ENCODE measurements around the gene KAZALD1.

KAZALD1 gene

DNA sequence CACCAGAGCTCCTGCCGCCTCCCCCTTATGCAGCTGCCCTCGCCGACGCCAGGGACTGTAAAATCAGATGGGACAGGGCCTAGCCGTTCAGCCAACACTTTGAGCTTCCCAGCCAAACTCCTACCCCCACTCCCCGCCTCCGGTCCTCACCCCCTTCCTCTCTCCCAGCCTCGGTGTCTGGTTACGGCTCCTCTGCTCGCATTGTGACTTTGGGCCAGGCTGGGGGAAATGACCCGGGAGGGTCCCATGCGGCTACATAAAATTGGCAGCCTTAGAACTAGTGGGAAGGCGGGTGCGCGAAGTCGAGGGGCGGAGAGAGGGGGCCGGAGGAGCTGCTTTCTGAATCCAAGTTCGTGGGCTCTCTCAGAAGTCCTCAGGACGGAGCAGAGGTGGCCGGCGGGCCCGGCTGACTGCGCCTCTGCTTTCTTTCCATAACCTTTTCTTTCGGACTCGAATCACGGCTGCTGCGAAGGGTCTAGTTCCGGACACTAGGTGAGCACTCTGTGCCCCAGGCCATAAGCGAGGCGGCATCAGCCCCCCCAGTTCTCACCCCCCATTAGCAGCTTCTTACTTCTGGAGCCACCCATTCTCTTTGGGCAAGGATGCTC lies at the start of gene KAZALD1:
KAZALD1 (plus strand) TSS at position 366 of the 608 bp plus-strand sequence. CDS start 604 bp downstream, outside the sequence.
- no peak for DNase-seq

GRCh38 chr10:101012525-101013364 lies 49.0 kb upstream of the KAZALD1 start:
- DNase-seq, result peak; percentile 96

DNA sequence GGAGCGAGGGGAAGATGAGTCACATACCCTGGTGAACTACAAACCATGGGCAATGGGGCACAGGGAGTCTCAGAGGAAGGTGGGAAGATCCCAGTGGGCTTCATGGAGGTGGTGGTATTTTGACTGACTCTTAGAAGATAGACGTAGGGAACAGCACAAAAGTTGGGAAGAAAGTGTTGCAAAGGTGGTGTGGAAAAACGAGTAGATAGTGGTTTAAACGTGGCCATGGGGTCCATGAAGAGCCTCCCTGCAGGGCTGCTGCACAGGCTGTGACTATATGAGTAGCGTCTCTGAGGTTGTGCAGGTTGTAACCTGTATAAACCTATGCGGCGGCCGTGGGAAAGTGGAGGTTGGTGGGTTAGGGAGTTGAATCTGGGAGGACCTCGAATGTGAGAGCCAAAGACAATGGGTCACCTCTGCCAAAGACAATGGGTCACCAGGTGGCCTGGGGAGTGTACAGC lies 48.4 kb upstream of the KAZALD1 start:
- no peak for DNase-seq

- DNase-seq, result peak; percentile 85
Measured at GRCh38 chr10:101014230-101014884, 47.4 kb upstream of the KAZALD1 start.

DNA sequence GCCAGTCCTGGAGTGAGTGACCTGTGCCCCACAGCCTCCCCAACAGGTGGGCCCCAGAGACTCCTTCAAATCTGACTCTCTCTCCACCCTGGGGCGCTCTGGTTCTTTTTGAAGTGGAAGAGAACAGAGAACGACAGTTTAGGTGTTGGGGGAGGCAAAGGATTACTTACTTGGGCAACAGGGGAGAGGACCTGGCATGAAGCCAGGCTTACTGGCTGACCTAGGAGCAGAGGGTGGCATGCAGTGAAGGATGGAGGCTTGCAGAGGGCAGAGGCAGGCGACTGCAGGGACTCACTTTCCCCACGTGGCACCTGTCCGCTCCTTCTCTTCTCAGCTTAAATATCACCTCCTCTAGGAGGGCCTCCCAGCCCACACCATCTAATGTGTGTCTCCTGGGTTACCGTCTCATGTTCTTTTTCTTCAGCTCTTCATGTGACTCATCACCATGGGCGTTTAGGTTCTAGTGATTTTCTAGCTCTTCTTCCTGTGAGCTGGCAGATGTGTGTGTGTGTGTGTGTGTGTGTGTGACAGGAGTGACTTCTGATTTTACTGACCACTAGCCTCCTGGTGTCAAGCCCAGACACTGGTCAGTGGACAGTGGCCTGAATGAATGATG lies 46.7 kb upstream of the KAZALD1 start:
- DNase-seq, result peak; percentile 35

- DNase-seq, result no peak
Measured at GRCh38 chr10:101015582-101015973, 46.2 kb upstream of the KAZALD1 start.

GRCh38 chr10:101016814-101017213 lies 45.0 kb upstream of the KAZALD1 start:
- no peak for DNase-seq

DNA sequence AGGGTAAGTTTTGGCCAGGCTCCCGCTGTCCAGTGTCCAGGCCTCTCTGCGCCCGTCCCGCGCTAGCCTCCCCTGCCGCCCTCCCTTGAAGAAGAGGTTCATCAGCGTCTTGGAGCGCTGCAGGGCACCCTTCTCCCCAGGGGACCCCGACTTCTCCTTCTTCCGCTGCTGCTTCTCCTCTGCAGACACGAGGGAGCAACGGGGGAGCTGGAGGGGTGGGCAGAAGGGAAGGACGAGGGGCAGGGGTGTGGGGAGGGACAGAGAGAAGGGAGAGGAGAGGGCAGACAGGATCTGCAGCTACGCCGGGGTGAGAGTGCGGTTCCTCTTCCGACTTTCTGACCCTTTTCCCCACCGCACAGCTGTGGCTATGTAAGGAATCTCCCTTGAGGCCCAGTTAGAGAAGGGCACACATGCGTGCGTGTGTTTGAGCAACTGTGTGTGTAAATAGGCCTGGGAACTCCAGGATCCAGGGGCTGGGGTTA lies 43.6 kb upstream of the KAZALD1 start:
- no peak for DNase-seq

DNA sequence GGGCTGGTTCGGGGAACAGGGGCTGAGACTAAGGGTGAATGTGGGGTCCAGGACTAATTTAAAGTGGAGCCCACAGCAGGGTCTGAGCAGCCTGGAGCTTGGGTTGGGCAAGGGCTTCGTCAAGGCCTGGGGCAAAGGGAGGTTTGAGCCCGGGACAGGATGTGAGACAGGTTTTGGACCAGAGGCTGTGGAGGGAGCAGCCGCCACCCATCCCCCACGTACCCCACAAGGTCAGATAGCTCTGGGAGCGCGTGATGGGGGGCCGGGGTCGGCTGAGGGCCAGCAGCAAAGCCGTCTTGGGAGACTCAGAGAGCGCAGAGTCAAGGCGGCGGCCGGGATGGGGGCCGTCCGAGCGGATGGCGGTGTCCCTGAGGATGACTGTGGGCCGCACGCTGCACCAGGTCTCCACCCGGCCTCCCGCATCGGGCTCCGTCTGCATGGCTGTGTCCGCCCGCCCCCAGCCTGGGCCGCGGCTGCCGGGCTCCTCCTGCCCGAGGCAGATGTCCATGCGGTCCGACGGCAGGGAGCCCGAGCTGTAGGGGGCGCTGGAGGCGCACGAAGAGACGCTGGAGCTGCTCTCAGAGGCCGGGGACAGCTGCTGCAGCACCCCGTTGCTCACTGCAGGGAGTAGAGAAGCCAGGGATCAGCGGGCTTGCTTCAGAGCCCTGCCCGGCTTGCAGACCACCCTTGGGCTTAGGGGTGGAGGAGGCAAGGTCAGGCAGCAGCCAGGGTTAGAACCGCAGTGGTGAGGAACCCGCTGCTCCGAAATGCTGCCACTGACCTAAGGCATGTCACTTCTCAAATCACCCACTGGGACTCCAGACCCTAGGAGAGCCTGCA lies 43.0 kb upstream of the KAZALD1 start:
- DNase-seq, result peak; percentile 93

DNA sequence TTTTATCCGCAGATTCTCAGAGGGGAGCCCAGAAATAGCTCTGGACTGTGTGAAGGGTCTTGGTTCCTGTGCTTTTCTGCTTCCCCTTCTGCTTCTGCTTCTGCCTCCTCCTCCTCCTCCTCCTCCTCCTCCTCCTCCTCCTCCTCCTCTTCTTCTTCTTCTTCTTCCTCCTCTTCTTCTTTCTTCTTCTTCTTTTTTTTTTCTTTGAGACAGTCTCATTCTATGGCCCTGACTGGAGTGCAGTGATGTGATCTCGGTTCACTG lies 42.4 kb upstream of the KAZALD1 start:
- no peak for DNase-seq

DNA sequence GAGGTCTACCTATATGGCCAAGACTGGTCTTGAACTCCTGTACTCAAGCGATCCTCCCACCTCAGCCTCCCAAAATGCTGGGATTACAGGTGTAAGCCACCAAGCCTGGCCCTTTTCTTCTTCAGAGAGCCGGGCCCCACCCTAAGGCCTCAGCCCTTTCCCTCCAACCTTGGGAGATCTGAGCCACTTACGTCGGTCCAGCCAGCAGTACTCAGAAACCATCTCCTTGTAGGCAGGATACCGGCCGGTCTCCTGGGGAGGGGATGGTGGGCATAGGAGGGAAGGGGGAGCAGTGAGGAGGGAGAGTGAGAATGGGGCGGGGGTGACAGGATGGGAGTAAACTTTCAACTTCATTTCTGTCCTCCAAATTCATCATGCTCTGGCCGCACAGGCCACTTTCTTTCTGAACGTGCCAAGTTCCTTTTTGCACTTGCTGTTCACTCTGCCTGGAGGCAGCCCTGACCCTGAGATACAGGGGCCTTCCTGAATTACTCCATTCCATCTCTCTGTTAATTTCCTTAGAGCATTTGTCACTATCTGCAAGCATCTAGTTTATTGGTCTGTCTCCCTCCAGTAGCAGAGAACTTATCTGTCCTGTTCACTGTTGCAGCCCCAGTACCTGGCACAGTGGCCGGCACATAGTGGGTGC lies 41.2 kb upstream of the KAZALD1 start:
- no peak for DNase-seq

DNA sequence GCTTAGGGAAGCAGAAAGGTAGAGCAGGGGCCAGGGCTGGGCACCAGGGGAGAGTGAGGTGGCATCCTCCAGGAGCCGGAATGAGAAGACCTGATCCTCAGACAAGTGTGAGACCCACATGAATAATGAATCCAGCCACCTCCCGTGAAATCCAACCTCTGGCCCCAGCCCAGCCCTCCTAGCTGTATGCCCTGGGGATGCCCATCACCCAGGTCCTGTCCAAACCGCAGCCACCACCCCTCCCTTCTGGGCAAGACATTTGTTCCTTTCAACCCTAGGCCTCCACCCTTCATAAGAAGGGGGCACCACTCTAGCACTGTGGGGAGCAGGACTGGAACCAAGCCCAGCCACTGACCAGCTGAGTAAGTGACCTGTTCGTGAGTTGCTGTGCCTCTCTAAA lies 40.5 kb upstream of the KAZALD1 start:
- DNase-seq, result no peak

DNA sequence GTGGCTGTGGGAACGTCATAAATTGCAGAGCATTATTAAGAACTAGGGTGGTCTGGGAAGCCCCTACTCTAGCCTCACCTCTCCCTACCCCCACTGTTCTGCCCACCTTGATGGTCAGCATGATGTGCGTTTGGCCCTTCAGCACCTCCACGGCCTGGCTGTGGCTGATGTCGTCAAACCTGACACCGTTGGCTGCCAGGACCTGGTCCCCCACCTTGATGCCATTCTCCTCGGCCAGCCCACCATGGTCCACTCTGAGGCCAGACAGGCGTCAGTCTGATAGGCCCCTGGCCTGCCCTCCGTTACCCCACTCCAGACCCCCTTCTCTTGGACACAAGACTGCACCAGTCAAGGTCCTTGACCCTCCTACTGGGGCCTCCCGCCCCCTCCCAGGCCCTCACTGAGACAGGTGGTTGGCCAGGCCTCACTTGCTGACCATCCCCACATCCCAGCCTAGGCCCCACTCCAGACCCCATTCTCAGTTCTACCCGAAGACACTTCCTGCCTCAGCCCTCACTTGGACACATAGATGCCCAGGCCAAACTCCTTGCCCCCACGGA lies 40.0 kb upstream of the KAZALD1 start:
- DNase-seq, result no peak

DNA sequence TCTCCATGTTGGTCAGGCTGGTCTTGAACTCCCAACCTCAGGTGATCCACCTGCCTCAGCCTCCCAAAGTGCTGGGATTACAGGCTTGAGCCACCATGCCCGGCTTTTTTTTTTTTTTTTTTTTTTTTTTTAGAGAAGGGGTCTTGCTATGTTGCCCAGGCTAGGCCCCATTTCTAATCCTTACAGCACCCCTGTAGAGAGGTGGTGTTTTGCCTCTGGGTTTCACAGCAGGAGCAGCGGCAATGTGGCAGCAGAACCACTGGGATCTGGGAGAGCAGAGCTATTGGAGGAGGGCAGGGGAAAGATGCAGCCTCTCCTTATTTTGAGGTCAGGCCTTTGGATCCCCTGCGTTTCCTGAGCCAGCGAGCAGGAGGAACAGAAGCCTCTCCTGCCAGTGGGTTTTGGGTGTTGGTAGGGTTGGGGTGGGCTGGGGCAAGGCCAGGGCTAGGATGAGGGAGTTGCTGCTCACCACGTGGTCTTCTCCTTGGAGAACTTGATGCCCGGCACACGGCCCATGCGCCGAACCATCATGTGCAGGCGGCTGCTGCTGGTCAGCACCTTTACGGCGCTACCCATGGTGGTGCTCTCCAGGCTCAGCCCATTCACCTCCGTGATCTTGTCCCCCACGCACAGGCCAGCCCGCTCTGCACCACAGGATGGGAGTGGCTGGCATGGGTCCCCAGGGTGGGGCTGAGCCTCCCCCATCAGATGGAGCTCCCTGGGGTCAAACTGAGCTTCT lies 38.7 kb upstream of the KAZALD1 start:
- no peak for DNase-seq

GRCh38 chr10:101027106-101027720 lies 34.6 kb upstream of the KAZALD1 start:
- DNase-seq, result no peak

GRCh38 chr10:101028446-101029337 lies 33.1 kb upstream of the KAZALD1 start:
- no peak for DNase-seq

- DNase-seq, result no peak
Measured at GRCh38 chr10:101029520-101030295, 32.1 kb upstream of the KAZALD1 start.

GRCh38 chr10:101030496-101031127 lies 31.2 kb upstream of the KAZALD1 start:
- no peak for DNase-seq
